ENCODE results near the gene KLK11. TPM values are rescaled to one million over a fixed set of nuclear protein-coding genes. Genes with fewer than 3 reads are reported as not detected.

The KLK11 gene
- total and polyA plus RNA-seq, 2 experiments from 2014 or later = not detected

GRCh38 chr19:51018745-51019543 is 7.5 kb downstream of the KLK11 start:
- H3K27ac ChIP-seq = no peak overlapping the region
- DNase-seq (ENCODE audit: low read depth in 1 of 2, low spot score in 1 of 2) = peak; percentile 21 to 44
- peaks cover 62% of the 10 kb centered on the region for H3K27me3 ChIP-seq
- peak overlapping the region; percentile 17 for H3K4me3 ChIP-seq
- H3K9me3 ChIP-seq (ENCODE audit: low read depth) = no peaks in the 10 kb centered on the region
- H3K4me1 ChIP-seq (ENCODE audit: low read depth) = no peaks in the 10 kb centered on the region
- TF ChIP-seq, protein P1, sequence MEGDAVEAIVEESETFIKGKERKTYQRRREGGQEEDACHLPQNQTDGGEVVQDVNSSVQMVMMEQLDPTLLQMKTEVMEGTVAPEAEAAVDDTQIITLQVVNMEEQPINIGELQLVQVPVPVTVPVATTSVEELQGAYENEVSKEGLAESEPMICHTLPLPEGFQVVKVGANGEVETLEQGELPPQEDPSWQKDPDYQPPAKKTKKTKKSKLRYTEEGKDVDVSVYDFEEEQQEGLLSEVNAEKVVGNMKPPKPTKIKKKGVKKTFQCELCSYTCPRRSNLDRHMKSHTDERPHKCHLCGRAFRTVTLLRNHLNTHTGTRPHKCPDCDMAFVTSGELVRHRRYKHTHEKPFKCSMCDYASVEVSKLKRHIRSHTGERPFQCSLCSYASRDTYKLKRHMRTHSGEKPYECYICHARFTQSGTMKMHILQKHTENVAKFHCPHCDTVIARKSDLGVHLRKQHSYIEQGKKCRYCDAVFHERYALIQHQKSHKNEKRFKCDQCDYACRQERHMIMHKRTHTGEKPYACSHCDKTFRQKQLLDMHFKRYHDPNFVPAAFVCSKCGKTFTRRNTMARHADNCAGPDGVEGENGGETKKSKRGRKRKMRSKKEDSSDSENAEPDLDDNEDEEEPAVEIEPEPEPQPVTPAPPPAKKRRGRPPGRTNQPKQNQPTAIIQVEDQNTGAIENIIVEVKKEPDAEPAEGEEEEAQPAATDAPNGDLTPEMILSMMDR (IDR thresholded peaks at IDR 0.05; ENCODE audit: low read depth, low read length) = no peak
- no peaks in the 10 kb centered on the region for H3K36me3 ChIP-seq

DNA sequence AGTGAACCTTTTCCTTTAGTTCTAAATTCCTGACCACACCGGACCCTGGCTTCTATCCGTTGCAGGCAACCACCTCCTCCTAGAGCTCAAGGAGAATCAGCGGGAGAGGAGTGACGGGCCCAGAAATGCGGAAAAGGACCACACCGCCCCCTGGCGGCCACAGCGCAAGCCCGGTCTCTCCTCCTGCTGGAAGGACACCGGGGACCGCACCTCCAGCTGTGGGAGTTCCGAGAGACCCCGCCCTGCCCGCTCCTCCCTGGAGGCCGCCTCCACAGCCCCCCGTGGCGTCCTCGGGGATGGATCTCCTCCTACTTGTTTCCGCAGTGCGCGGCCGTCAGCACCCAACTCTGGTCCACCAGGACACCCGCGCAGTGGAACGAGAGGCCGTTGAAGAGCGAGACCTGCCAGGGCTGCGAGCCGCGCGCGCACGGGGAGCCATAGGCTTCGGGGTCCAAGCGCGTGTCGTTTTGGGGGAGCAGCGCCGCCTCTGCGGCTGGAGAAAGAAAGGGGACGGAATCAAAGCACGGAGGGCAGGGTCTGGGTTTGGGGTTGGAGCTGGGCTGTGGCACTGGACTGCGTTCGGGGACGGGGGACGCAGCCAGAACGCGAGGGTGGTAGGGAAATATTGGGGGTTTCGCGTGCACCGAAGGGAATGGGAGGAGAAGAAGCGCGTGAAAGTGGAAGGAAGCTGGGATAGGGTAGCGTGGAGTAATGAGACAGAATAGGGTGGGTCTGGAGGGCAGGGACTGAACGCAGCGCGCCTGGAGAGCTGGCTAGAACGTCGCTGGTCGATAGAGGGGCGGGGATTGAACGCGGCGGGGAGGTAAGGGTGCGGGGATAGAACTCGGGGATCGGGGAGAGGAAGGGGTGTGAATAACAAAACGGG is 9.4 kb downstream of the KLK11 start:
- no peaks in the 10 kb centered on the region for H3K9me3 ChIP-seq (ENCODE audit: low read depth)
- TF ChIP-seq, protein P1 (IDR thresholded peaks at IDR 0.05; ENCODE audit: low read depth, low read length) = peak; percentile 70
- no peaks in the 10 kb centered on the region for H3K4me1 ChIP-seq (ENCODE audit: low read depth)
- no peaks in the 10 kb centered on the region for H3K36me3 ChIP-seq
- no peak overlapping the region for H3K27ac ChIP-seq
- DNase-seq (ENCODE audit: low read depth in 1 of 2, low spot score in 1 of 2) = peak; percentile 47 to 74
- peaks cover 66% of the 10 kb centered on the region for H3K27me3 ChIP-seq
- peak overlapping the region; percentile 35 for H3K4me3 ChIP-seq

DNA sequence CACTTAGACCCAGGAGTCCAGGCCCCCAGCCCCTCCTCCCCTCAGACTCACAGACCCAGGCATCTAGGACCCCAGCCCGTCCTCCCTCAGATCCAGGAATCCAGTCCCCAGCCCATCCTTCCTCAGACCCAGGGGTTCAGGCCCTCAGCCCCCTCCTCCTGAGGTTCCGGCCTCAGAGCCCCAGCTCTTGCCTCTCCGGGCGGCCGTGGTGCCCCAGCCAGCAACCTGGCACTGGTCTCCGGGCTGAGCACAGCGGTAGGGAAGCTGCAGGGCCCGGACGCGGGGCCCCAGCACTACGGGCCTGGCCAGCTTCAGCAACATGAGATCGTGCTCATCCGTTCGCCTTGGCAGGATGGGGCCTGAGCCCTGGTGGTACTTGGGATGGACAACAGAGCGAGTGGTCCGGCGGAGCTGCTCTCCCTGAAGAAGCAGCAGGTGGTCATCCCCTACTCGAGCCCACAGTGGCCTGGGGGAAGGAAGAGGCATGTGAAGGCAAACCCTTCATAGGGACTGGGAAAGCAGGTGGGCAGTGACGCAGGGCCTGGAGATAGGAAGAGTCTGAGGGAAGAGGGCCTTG is 10.6 kb downstream of the KLK11 start:
- no peak overlapping the region for H3K4me3 ChIP-seq
- peaks cover 72% of the 10 kb centered on the region for H3K27me3 ChIP-seq
- no peaks in the 10 kb centered on the region for H3K4me1 ChIP-seq (ENCODE audit: low read depth)

GRCh38 chr19:51014242-51014641 is 12.2 kb downstream of the KLK11 start:
- Histone ChIP-seq H3K36me3 (no peaks in the 10 kb centered on the region), H3K4me1 (ENCODE audit: low read depth) (no peaks in the 10 kb centered on the region), H3K9me3 (ENCODE audit: low read depth) (no peaks in the 10 kb centered on the region), H3K27me3 (peaks cover 71% of the 10 kb centered on the region), H3K4me3 (no peak overlapping the region), H3K27ac (no peak overlapping the region)
- TF ChIP-seq, protein P1 (IDR thresholded peaks at IDR 0.05; ENCODE audit: low read depth, low read length) = no peak
- no peak for DNase-seq (ENCODE audit: low read depth in 1 of 2, low spot score in 1 of 2)

More for the DNA sequence above, 10.6 kb downstream of the KLK11 start:
- Histone ChIP-seq H3K9me3 (ENCODE audit: low read depth) (no peaks in the 10 kb centered on the region), H3K27ac (no peak overlapping the region), H3K36me3 (no peaks in the 10 kb centered on the region)
- TF ChIP-seq, protein P1 (IDR thresholded peaks at IDR 0.05; ENCODE audit: low read depth, low read length) = no peak
- DNase-seq (ENCODE audit: low read depth in 1 of 2, low spot score in 1 of 2) = no peak

DNA sequence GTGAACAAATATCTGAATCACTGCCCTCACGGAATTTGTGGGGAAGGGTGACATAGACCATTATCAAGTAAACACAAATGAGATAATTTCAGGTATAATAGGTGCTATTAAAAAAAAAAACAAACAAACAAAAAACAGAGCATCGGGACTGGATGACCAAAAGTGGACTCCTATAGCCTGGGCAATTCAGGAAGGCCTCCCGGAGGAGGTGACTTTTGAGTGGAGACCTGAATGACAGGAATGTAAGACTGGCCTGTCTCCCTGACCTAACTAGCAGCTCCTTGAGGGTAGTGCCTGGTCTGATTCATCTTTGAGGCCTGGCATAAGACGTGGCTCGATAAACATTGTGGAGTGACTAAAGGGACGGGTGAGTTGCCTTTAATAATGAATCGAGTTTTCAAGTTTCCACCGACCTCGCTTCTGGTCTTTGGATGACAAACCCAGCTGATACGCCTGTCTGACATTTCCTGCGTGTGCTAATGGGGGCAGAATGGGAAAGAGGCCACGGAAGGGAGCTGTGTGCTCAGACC is 13.7 kb downstream of the KLK11 start:
- Histone ChIP-seq H3K9me3 (ENCODE audit: low read depth) (no peaks in the 10 kb centered on the region), H3K4me3 (no peak overlapping the region), H3K4me1 (ENCODE audit: low read depth) (no peaks in the 10 kb centered on the region), H3K36me3 (no peaks in the 10 kb centered on the region), H3K27ac (no peak overlapping the region), H3K27me3 (peaks cover 67% of the 10 kb centered on the region)
- DNase-seq (ENCODE audit: low read depth in 1 of 2, low spot score in 1 of 2) = no peak
- TF ChIP-seq, protein P1 (IDR thresholded peaks at IDR 0.05; ENCODE audit: low read depth, low read length) = no peak

Measured in cardiac muscle cell (in vitro differentiated cells and primary cell).